ENCODE results near the gene NCAPD2. TPM values are rescaled to one million over a fixed set of nuclear protein-coding genes. Genes with fewer than 3 reads are reported as not detected.

NCAPD2 gene
- polyA plus RNA-seq, 1 of the 3 experiments (the other 2 are of a cell fraction), result 46.9 TPM

GRCh38 chr12:6444704-6445688 is 48.9 kb upstream of the NCAPD2 start, which contains the start of gene CD27:
CD27 (plus strand) TSS chr12:6444955; CDS start chr12:6445096, 141 bp downstream.
- H2AFZ ChIP-seq (ENCODE audit: low read depth), result no peak within 1 kb of the TSS
- H3K79me2 ChIP-seq (ENCODE audit: insufficient read depth), result no peaks in the 10 kb centered on the region
- CTCF ChIA-PET, result interaction anchor here (1.1 to 2.5 kb wide), 4 partner anchors 20 to 456 kb away, joined by 3 to 14 read pairs (median 6); no protein-coding TSS in a partner anchor
- no peak within 1 kb of the TSS for H3K9ac ChIP-seq
- H3K4me2 ChIP-seq, result no peak within 1 kb of the TSS
- no peak for DNase-seq
- TF ChIP-seq POLR2AphosphoS5 (IDR thresholded peaks at IDR 0.05; ENCODE audit: low read depth, low read length) (no peak), JUND (IDR thresholded peaks at IDR 0.05) (no peak), EP300 (IDR thresholded peaks at IDR 0.05; ENCODE audit: borderline replicate concordance in 1 of 2, low read depth in 1 of 2, low read length in 1 of 2) (no peak)
- H3K9me3 ChIP-seq, result no peaks in the 10 kb centered on the region
- POLR2A ChIA-PET, result no interaction called here
- no peak within 1 kb of the TSS for H3K4me3 ChIP-seq (ENCODE audit: low read depth in 2 of 2, low read length in 1 of 2)
- 92% methylated on average over 14 of the region's 16 CpGs for WGBS (ENCODE audit: low lambda C conversion rate)
- H3F3A ChIP-seq (replicated peaks; ENCODE audit: insufficient read depth), result no peaks in the 10 kb centered on the region
- H3K4me1 ChIP-seq (ENCODE audit: control insufficient read depth in 1 of 2, insufficient read depth in 2 of 2, low read depth in 1 of 2, low read length in 1 of 2), result peaks cover 0 to 2% of the 10 kb centered on the region in 2 experiments; a peak in 1 of 4 replicates
- no peaks in the 10 kb centered on the region for H3K9me2 ChIP-seq
- no peaks in the 10 kb centered on the region for H3K36me3 ChIP-seq (replicated peaks in 1 of 2; ENCODE audit: control insufficient read depth in 1 of 2, insufficient read depth in 2 of 2, low read length in 1 of 2)
- no peaks in the 10 kb centered on the region for H4K20me1 ChIP-seq (ENCODE audit: insufficient read depth)
- no peaks in the 10 kb centered on the region for H3K27me3 ChIP-seq (ENCODE audit: insufficient read depth)
- no peak within 1 kb of the TSS for H3K27ac ChIP-seq (ENCODE audit: low read depth in 2 of 2, low read length in 1 of 2)

GRCh38 chr12:6450091-6450868 is 43.6 kb upstream of the NCAPD2 start:
- Histone ChIP-seq H3F3A (replicated peaks; ENCODE audit: insufficient read depth) (peaks cover 9% of the 10 kb centered on the region), H3K4me1 (ENCODE audit: control insufficient read depth in 1 of 2, insufficient read depth in 2 of 2, low read depth in 1 of 2, low read length in 1 of 2) (peaks cover 11 to 29% of the 10 kb centered on the region in 2 experiments; a peak in 2 of 4 replicates), H3K27ac (ENCODE audit: low read depth in 2 of 2, low read length in 1 of 2) (peak overlapping the region in 1 of 2 experiments; percentile 91; a peak in 2 of 4 replicates), H3K27me3 (ENCODE audit: insufficient read depth) (no peaks in the 10 kb centered on the region), H3K4me3 (ENCODE audit: low read depth in 2 of 2, low read length in 1 of 2) (peak overlapping the region; percentile 63 to 69), H3K36me3 (replicated peaks in 1 of 2; ENCODE audit: control insufficient read depth in 1 of 2, insufficient read depth in 2 of 2, low read length in 1 of 2) (peaks cover 0 to 3% of the 10 kb centered on the region in 2 experiments), H3K9me3 (no peaks in the 10 kb centered on the region), H3K9ac (peak overlapping the region; percentile 81; the same call in 1 of the 2 replicates), H3K79me2 (ENCODE audit: insufficient read depth) (no peaks in the 10 kb centered on the region), H3K9me2 (no peaks in the 10 kb centered on the region), H2AFZ (ENCODE audit: low read depth) (no peak overlapping the region), H3K4me2 (peak overlapping the region; percentile 86), H4K20me1 (ENCODE audit: insufficient read depth) (no peaks in the 10 kb centered on the region)
- WGBS (ENCODE audit: low lambda C conversion rate), result 93% methylated on average over 16 of the region's 16 CpGs
- no peak for TF ChIP-seq CTCF (IDR thresholded peaks at IDR 0.05)
- TF ChIP-seq JUND (IDR thresholded peaks at IDR 0.05), result no peak
- TF ChIP-seq RAD21 (IDR thresholded peaks at IDR 0.05; ENCODE audit: low read length), result no peak
- ChIA-PET CTCF (interaction anchor here (0.7 to 5.2 kb wide), 4 partner anchors 15 to 88 kb away, joined by 3 to 33 read pairs (median 12); no protein-coding TSS in a partner anchor), POLR2A (interaction anchor here (2.4 to 3.3 kb wide), 2 partner anchors 20 to 84 kb away, joined by 9 to 19 read pairs; partner anchors contain the start of genes GAPDH and VAMP1)
- DNase-seq, result no peak
